ENCODE measurements around the gene IL36B.
A peak's percentile ranks its signal among the peaks of the same experiment; 100 is the strongest.
"Not testable (repeated sequence)": the region's sequence is repeated elsewhere in the genome, so short reads cannot be mapped to it uniquely, and the experiment has no call there.

Gene IL36B

GRCh38 chr2:113052396-113052917 is at the start of gene IL36B:
TSS of gene IL36B (minus strand) at chr2:113052867.
- TF ChIP-seq CTCF (IDR thresholded peaks at IDR 0.05; ENCODE audit: borderline replicate concordance, insufficient read depth, low read depth, low read length) = no peak
- H3K4me3 ChIP-seq (ENCODE audit: low read depth, low read length) = no peak within 1 kb of the TSS

GRCh38 chr2:113102133-113102532 is 49.5 kb upstream of the IL36B start:
- TF ChIP-seq CTCF (IDR thresholded peaks at IDR 0.05; ENCODE audit: borderline replicate concordance, insufficient read depth, low read depth, low read length) = no peak

GRCh38 chr2:113098532-113098931 is 45.9 kb upstream of the IL36B start:
- no peak overlapping the region for H3K4me3 ChIP-seq (ENCODE audit: low read depth, low read length)
- TF ChIP-seq CTCF (IDR thresholded peaks at IDR 0.05; ENCODE audit: borderline replicate concordance, insufficient read depth, low read depth, low read length) = no peak

More at GRCh38 chr2:113102133-113102532, 49.5 kb upstream of the IL36B start:
- H3K4me3 ChIP-seq (ENCODE audit: low read depth, low read length) = no peak overlapping the region

GRCh38 chr2:113098041-113098440 is 45.4 kb upstream of the IL36B start:
- H3K4me3 ChIP-seq (ENCODE audit: low read depth, low read length) = no peak overlapping the region
- TF ChIP-seq CTCF (IDR thresholded peaks at IDR 0.05; ENCODE audit: borderline replicate concordance, insufficient read depth, low read depth, low read length) = 0 out of 2 replicates have a peak, but pooled peaks have one; percentile 3

GRCh38 chr2:113096842-113097618 is 44.4 kb upstream of the IL36B start:
- not testable (repeated sequence) for H3K4me3 ChIP-seq (ENCODE audit: low read depth, low read length)

GRCh38 chr2:113096306-113096705 is 43.6 kb upstream of the IL36B start:
- not testable (repeated sequence) for H3K4me3 ChIP-seq (ENCODE audit: low read depth, low read length)

GRCh38 chr2:113093613-113093977 is 40.9 kb upstream of the IL36B start:
- H3K4me3 ChIP-seq (ENCODE audit: low read depth, low read length) = no peak overlapping the region
- TF ChIP-seq CTCF (IDR thresholded peaks at IDR 0.05; ENCODE audit: borderline replicate concordance, insufficient read depth, low read depth, low read length) = no peak

- no peak overlapping the region for H3K4me3 ChIP-seq (ENCODE audit: low read depth, low read length)
Measured at GRCh38 chr2:113092864-113093612, 40.4 kb upstream of the IL36B start.

More at GRCh38 chr2:113092864-113093612, 40.4 kb upstream of the IL36B start:
- no peak for TF ChIP-seq CTCF (IDR thresholded peaks at IDR 0.05; ENCODE audit: borderline replicate concordance, insufficient read depth, low read depth, low read length)
